GM23248 (cell line): Measurements from ENCODE around the gene CCR1. TPM values are rescaled to one million over a fixed set of nuclear protein-coding genes. Genes with fewer than 3 reads are reported as not detected.
A peak's percentile ranks its signal among the peaks of the same experiment; 100 is the strongest.

Source experiments
- DNase-seq: peaks from one replicate; pipeline ENCODE4 v3.0.0-alpha.2; 2015
- H2AFZ ChIP-seq: fragments of 200-600 bp; sonication (generic); 2 replicates; pipeline ENCODE4 v1.6.1; 2016; ENCODE audit warnings: antibody characterized with exemption
- H3F3A ChIP-seq: fragments of 200-600 bp; sonication (generic); 2 replicates; pipeline ENCODE4 v1.6.1; 2016; ENCODE audit warnings: mild to moderate bottlenecking, antibody characterized with exemption, mixed run types; ENCODE audit not compliant: insufficient read depth
- H3K27ac ChIP-seq: fragments of 200-600 bp; sonication (generic); 2 replicates; pipeline ENCODE4 v1.5.1; 2016; ENCODE audit warnings: mild to moderate bottlenecking
- H3K27me3 ChIP-seq: fragments of 200-600 bp; sonication (generic); replicated peaks from 2 replicates; pipeline ENCODE4 v1.6.1; 2016; ENCODE audit warnings: mild to moderate bottlenecking; ENCODE audit not compliant: insufficient read depth
- H3K36me3 ChIP-seq: fragments of 200-600 bp; sonication (generic); 2 replicates; pipeline ENCODE4 v1.6.1; 2016; ENCODE audit warnings: low read depth, mild to moderate bottlenecking
- H3K4me1 ChIP-seq: fragments of 200-600 bp; sonication (generic); 2 replicates; pipeline ENCODE4 v1.6.1; 2016; ENCODE audit warnings: mild to moderate bottlenecking; ENCODE audit not compliant: insufficient read depth
- H3K4me2 ChIP-seq: fragments of 200-600 bp; sonication (generic); one replicate; pipeline ENCODE4 v1.6.1; 2016; ENCODE audit warnings: mild to moderate bottlenecking; ENCODE audit not compliant: unreplicated experiment
- H3K4me3 ChIP-seq: fragments of 200-600 bp; sonication (generic); 2 replicates; pipeline ENCODE4 v1.5.1; 2016; ENCODE audit warnings: mild to moderate bottlenecking
- H3K79me2 ChIP-seq: fragments of 200-600 bp; sonication (generic); 2 replicates; pipeline ENCODE4 v1.6.1; 2016; ENCODE audit warnings: mild to moderate bottlenecking; ENCODE audit not compliant: insufficient read depth
- H3K9ac ChIP-seq: fragments of 200-600 bp; sonication (generic); 2 replicates; pipeline ENCODE4 v1.6.1; 2016; ENCODE audit warnings: mild to moderate bottlenecking
- H3K9me2 ChIP-seq: fragments of 200-600 bp; sonication (generic); 2 replicates; pipeline ENCODE4 v1.6.1; 2016; ENCODE audit warnings: mixed run types, mild to moderate bottlenecking, moderate library complexity; ENCODE audit not compliant: insufficient read depth
- H3K9me3 ChIP-seq: fragments of 200-600 bp; sonication (generic); one replicate; pipeline ENCODE4 v1.6.1; 2017; ENCODE audit warnings: low read depth
- H4K20me1 ChIP-seq: fragments of 200-600 bp; sonication (generic); 2 replicates; pipeline ENCODE4 v1.6.0; 2016; ENCODE audit not compliant: insufficient read depth
- EZH2 ChIP-seq: fragments of 200-600 bp; sonication (generic); IDR thresholded peaks from 2 replicates; pipeline ENCODE4 v1.6.1; 2018; ENCODE audit warnings: antibody characterized with exemption, mild to moderate bottlenecking; ENCODE audit not compliant: insufficient read depth, poor library complexity, severe bottlenecking
- EZH2phosphoT487 ChIP-seq: fragments of 200-600 bp; sonication (generic); IDR thresholded peaks from 2 replicates; pipeline ENCODE4 v1.6.1; 2018; ENCODE audit warnings: antibody characterized with exemption, moderate library complexity, mild to moderate bottlenecking, low read depth; ENCODE audit not compliant: insufficient read depth
- WGBS, 2 experiments: methylation state at CpG; one replicate each; pipeline ENCODE4 v1.1.6; 2015 to 2017; ENCODE audit warnings: low lambda C conversion rate in 2 of 2, low coverage in 1 of 2; ENCODE audit errors: missing lambda C conversion rate in 2 of 2; 5-methylcytosine and 5-hydroxymethylcytosine counted together
- in situ Hi-C: fragments of 300-500 bp; cut with MboI; formaldehyde crosslinking; loops from 2 replicates; pipeline ENCODE4 v1.15.0; 2020
- polyA plus RNA-seq: library from polyadenylated mRNA; unstranded; fragments of >200 nt; fragmentation: Nextera tagmentation; extraction: Ambion mirVana; gene quantifications from 2 replicates; pipeline ENCODE4 v1.2.1, GENCODE V29; 2016
- total RNA-seq: library from RNA; depleted of rRNA; stranded (reverse); fragments of >200 nt; shearing (Covaris generic); gene quantifications from 2 replicates; pipeline ENCODE4 v1.2.3, GENCODE V29; 2014

CCR1 gene
- total and polyA plus RNA-seq, 2 experiments from 2014 or later: not detected

GRCh38 chr3:46187341-46187700, 20.8 kb downstream of the CCR1 start:
- Histone ChIP-seq H3K9me2 (no peaks in the 10 kb centered on the region), H3K27ac (no peak overlapping the region), H3K36me3 (no peaks in the 10 kb centered on the region), H4K20me1 (no peaks in the 10 kb centered on the region), H3K9me3 (no peaks in the 10 kb centered on the region), H3K9ac (no peak overlapping the region), H3K27me3 (no peaks in the 10 kb centered on the region), H2AFZ (no peak overlapping the region), H3K4me3 (no peak overlapping the region), H3K79me2 (no peaks in the 10 kb centered on the region), H3K4me1 (peaks cover 14% of the 10 kb centered on the region), H3F3A (peaks cover 4% of the 10 kb centered on the region; the same call in 1 of the 2 replicates), H3K4me2 (no peak overlapping the region)
- TF ChIP-seq EZH2 (no peak), EZH2phosphoT487 (no peak)
- WGBS, 2 experiments: 92 to 97% methylated on average over 2 of the region's 2 CpGs
- no peak for DNase-seq
- in situ Hi-C loops: no loop called here

GRCh38 chr3:46186471-46187340, 21.4 kb downstream of the CCR1 start:
- Histone ChIP-seq H3K9me2 (no peaks in the 10 kb centered on the region), H3F3A (peaks cover 4% of the 10 kb centered on the region; the same call in 1 of the 2 replicates), H3K4me2 (no peak overlapping the region), H4K20me1 (no peaks in the 10 kb centered on the region), H3K4me1 (peaks cover 14% of the 10 kb centered on the region), H3K79me2 (no peaks in the 10 kb centered on the region), H3K27me3 (no peaks in the 10 kb centered on the region), H3K9ac (no peak overlapping the region), H3K36me3 (no peaks in the 10 kb centered on the region), H3K4me3 (no peak overlapping the region), H3K9me3 (no peaks in the 10 kb centered on the region), H3K27ac (no peak overlapping the region), H2AFZ (no peak overlapping the region)
- in situ Hi-C loops: no loop called here
- WGBS, 2 experiments: 92 to 95% methylated on average over 3 of the region's 3 CpGs
- TF ChIP-seq EZH2phosphoT487 (no peak), EZH2 (no peak)
- DNase-seq: no peak

- no peaks in the 10 kb centered on the region for H3K9me2 ChIP-seq
- H4K20me1 ChIP-seq: no peaks in the 10 kb centered on the region
- H3K36me3 ChIP-seq: no peaks in the 10 kb centered on the region
- no peaks in the 10 kb centered on the region for H3K79me2 ChIP-seq
- no peak overlapping the region for H3K27ac ChIP-seq
- no peak overlapping the region for H3K4me3 ChIP-seq
- peak; percentile 89 for DNase-seq
- H3K4me1 ChIP-seq: peaks cover 14% of the 10 kb centered on the region
- TF ChIP-seq EZH2 (no peak), EZH2phosphoT487 (no peak)
- H3K27me3 ChIP-seq: no peaks in the 10 kb centered on the region
- H3K9me3 ChIP-seq: no peaks in the 10 kb centered on the region
- peaks cover 4% of the 10 kb centered on the region; the same call in 1 of the 2 replicates for H3F3A ChIP-seq
- no peak overlapping the region for H3K4me2 ChIP-seq
- no peak overlapping the region for H2AFZ ChIP-seq
- in situ Hi-C loops: no loop called here
- H3K9ac ChIP-seq: no peak overlapping the region
- WGBS, 2 experiments: 0 to 4% methylated on average over 1 of the region's 1 CpG
These were observed 23.6 kb downstream of the CCR1 start for GRCh38 chr3:46184469-46184868.

GRCh38 chr3:46183330-46183729, 24.8 kb downstream of the CCR1 start:
- TF ChIP-seq EZH2phosphoT487: no peak
- no peak for TF ChIP-seq EZH2
- in situ Hi-C loops: no loop called here
- WGBS, 2 experiments: 81 to 82% methylated on average over 5 of the region's 5 CpGs

More at GRCh38 chr3:46183330-46183729, 24.8 kb downstream of the CCR1 start:
- no peak overlapping the region for H3K9ac ChIP-seq
- no peak for DNase-seq
- no peaks in the 10 kb centered on the region for H4K20me1 ChIP-seq
- no peaks in the 10 kb centered on the region for H3K9me2 ChIP-seq
- no peak overlapping the region for H3K4me3 ChIP-seq
- H3K79me2 ChIP-seq: no peaks in the 10 kb centered on the region
- peaks cover 12% of the 10 kb centered on the region for H3K4me1 ChIP-seq
- no peak overlapping the region for H3K27ac ChIP-seq
- no peaks in the 10 kb centered on the region for H3K9me3 ChIP-seq
- no peaks in the 10 kb centered on the region for H3K36me3 ChIP-seq
- H3K27me3 ChIP-seq: no peaks in the 10 kb centered on the region
- no peak overlapping the region for H3K4me2 ChIP-seq
- no peak overlapping the region for H2AFZ ChIP-seq
- H3F3A ChIP-seq: peaks cover 3% of the 10 kb centered on the region; the same call in 1 of the 2 replicates
